HG02571 (cell line): ENCODE results near the gene PHLDA1.

Source experiments
- ATAC-seq: cut with Tn5 transposase; IDR thresholded peaks from one replicate; pipeline ENCODE4 v1.9.1; 2021; ENCODE audit warnings: mild to moderate bottlenecking, moderate library complexity; ENCODE audit not compliant: unreplicated experiment

PHLDA1 gene

DNA sequence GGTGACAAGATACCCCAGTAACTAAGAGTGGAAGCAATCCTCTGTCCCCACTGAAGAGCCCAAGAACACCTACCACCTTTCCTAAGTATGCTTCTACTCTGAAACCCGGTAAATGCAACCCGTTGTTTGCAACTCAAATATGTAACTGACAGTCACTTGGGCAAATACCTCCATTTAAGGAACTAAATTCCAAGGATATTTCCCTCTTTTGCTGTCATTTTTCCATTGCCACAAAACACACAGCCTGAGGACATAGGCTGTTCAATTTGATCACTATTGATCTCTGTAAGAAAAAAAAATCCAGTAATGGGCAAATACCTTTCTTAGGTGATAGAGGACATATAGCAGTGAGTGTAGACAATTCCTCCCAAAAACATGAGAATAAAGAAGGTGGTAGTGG is 6.6 kb upstream of the PHLDA1 start:
- ATAC-seq, result no peak

DNA sequence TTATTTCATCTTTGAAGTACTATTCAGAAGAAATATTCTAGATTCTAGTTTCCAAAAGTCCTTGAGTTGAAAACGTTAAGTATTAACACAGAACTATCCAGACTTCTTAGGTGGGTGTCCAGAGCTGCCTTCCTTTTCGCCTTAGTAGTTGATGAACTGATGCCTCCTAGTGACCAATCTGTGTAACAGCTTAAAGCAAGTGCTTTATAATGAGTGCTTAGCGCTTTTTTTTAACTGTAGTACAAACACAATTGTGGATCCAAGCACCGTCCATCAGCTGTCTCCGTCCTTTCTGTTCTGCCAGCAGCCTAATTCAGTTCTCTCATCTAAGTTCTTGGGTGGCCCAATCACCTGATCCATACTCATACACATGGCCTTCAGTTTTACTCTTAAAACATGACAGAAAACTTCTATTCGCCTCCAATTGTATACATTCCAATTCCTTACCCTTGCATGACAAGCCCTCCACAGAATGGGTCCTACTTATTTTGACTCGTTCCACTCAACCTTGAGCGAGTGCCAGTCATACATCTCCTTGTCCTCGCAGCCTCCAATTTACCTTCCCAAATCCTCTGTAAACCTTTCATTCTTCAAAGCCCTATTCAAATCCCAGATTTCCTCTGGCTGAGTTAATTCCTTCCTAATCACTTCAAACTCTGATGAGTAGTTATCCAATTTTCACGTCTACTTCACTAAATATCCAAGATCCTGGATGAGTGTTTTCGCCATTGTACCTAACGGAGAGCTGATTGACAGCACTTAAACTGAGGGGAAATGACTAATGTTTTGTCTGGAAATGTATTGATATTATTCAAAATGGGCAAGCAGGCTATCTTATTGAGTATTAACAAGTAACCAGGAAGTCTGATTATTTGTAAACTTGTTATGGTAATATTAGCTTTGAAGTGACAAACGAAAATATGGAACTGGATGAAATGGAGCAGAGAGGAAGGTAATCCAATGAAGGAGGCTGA is 5.8 kb upstream of the PHLDA1 start:
- peak; percentile 66 for ATAC-seq

DNA sequence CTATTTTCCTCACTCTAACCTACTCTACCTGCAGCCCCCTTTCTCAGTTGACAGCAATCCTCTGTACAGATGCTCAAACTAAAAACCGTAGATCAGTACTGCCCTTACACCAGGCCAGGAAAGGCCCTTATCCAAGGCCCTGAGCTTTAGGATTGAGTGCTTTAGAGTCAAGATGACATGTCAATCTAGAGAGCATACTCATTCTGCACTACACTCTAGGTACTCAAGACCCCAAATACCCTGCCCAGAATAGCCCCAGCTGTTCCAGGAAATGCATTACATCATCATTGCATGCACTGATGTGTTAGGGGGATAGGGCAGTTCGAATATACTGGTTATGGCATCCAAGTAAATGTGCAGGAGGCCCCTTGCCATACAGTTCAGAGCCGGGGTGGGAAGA is 3.5 kb upstream of the PHLDA1 start:
- ATAC-seq, result no peak

DNA sequence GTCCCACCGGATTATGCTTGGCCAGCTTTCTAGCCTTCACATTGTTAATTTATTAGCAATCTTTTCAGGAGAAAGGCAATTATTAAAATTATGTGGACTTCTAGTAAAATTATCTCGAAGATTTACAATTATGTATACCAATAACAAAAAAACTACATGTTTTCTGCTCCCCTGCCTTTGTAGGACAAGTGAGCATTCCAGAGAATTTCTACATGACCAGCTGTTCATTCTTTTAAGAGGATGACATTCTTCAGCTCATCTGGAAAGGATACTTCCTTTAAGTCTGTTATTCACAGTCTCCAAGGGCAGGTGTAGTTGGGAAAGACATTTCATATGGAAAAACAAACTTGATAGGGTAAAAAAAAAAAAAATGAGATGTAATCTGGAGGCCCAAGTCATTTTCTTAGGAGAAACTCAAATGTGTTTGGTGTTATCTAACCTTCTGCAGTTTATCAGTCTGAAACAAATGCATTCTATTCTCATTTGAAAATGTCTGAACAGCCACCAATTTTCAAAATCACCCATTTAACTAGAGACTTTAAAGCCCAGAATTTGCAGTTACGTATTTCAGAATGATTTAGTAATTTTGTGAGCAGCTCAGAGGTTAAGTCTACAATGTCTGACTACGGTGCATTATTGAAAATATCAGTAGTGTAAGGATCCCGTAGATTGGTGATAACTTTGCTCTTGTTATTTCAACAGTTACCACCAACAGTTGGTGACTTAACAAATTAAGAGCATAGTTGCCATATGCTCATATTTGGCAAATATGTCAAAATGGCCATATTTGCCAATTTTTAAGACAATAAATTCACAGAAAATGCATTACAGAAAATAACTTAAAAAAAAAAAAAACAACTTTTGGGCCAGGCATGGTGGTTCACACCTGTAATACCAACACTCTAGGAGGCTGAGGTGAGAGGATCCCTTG is 1.8 kb upstream of the PHLDA1 start:
- no peak for ATAC-seq

DNA sequence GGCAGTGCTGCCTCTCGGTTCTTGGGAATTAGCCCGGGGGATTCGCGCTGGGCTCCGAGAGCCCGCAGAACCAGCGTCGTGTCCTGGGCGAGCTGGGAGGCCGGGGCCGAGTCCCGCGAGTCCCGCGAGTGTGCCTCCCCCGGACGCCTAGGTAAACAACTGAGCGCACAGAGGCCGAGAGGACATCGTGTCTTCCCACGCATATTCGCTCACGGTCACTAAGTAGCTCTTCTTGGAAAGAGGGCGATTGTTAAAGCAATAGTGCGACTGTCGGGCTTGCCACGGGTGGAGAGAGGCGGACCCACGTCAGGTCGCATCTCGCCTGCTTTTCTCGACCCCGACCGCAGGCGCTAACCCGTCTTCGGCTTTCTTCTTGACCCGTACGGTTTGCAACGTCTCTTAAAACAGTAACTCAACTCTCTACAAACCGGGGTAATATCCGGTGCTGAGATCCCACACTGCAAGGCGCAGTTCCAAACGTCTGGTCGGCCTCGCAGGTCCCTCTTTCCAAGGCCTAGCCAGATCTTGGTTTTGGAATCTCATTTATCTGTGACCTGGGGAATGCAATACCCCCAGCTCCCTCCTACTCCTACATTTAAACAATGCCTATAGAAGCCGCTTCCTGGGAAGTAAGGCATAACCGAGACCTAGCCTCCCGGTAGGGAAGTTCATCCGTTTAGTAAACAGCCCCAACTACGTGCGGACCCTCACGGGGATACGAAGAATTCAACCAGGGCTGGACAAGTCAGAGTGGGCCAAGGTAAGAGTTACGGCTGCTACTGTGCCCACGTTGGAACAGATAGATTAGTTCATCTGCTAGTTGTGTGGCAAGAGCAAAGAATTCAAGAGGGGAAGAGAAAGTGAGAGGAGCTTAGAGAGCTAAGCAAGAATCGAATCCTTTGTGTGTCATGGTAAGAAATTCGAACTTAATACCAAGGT is 736 bp upstream of the PHLDA1 start:
- ATAC-seq, result peak; percentile 35

DNA sequence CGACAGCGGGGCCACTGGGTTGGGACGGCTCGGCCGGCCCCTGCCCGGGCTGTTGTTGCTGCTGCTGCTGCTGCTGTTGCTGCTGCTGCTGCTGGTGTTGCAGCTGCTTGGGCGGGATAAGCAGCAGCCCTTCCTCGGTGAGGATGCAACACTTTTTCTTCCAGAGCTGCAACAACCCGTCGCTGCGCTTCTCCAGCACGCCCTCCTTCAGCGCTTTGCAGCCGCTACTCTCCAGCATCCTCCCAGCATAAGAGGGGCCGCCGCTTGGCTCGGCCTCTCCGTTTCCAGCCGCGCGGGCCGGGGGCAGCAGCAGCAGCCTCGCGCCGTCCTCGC is 529 bp downstream of the PHLDA1 start:
- peak; percentile 7 for ATAC-seq

DNA sequence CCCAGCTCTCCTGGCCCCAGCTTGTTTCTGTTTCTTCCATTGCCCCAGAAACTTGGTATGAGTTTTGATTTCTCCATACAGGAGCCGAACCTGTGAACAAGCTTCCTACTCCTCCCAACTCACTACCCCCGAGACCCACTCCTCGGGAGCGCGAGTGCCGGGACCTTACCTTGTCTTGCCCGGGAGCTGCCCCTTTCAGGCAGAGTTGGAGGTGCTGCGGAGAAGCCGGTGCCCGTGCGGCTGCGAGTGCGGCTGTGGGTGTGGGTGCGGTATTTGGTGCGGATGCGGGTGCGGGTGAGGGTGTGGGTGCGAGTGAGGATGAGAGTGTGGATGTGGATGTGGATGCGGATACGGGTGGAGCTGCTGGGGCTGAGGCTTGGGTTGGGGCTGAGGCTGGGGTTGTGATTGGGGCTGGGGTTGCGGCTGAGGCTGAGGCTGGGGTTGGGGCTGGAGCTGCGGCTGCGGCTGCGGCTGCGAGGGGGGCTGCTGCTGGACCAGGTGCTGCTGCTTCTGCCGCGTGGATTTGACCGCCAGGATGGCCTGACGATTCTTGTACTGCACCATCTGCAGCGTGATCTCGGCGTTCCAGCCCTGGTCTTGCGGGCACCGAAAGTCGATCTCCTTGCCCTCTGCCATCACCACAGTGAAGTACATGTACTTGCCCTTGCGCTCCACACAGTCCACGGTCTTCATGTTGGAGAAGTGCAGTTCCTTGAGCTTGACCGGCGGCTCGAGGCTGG is 1.1 kb downstream of the PHLDA1 start:
- no peak for ATAC-seq

DNA sequence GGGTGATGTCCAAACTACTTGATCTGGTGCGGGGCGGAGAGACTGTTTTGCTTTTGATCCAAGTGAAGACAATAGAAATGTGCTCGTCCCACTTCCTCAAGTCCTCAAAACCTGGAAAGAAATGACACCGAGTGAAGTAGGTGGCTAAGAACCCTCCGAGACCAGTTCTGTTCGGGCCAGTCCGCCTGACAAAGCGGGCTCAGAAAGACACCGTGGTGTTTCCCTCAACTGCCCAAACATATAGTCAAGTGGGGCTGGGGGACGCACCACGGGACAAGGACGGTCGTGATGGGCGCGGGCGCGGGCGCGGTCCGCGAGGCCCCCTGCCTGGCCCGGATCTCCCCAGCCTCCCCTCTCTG is 1.6 kb downstream of the PHLDA1 start:
- no peak for ATAC-seq

DNA sequence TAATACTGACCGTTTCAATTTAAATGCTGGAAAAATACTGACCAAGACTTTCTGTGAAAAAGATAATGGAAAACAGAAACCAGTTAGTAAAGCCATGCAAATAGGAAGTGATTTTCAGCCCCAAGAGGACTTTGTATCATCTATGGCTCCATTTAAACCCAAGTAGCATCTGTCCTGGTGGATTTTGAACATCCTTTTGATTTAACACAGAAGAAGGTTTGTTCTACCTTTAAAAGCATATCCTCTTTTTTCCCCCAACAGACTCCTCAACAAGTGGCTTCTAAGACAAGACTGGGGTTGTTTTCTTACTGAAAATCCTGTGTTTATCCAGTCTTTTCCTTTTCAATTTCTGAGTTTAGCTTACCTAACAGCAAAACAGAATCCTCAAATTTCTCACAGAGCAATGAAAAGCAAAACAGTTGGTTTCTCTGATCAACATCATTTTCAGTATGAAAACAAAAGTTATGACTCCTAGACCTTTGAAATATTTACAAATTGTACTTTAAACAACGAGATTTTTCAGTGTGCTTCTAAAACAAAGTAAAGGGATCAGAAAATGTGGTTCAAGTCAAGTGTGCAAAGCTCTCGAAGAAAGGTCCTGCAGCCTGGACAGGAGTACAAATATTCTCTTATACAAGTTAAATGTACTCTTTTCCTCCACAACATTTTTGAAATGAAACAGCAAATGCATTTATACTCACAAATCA is 2.9 kb downstream of the PHLDA1 start:
- no peak for ATAC-seq

DNA sequence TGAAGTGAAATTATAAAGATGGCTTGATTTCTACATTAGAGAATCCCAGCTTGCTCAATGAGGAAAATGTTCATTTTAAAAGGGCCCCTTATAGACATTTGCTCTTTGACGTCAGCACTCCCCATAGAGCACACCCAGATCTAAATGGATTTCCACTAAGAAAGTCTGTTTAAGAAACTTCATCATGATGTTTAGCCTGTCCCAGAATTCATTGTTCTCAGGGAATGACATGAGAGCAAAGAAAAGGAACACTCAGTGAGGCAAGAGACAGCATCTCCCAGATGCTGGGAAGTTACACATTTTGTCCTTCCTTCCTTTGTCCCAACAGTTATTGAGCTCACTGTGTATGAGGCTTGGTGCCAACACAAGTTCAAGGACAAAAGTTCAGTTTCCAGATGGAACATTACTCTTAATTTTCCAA is 4.9 kb downstream of the PHLDA1 start:
- ATAC-seq, result no peak

DNA sequence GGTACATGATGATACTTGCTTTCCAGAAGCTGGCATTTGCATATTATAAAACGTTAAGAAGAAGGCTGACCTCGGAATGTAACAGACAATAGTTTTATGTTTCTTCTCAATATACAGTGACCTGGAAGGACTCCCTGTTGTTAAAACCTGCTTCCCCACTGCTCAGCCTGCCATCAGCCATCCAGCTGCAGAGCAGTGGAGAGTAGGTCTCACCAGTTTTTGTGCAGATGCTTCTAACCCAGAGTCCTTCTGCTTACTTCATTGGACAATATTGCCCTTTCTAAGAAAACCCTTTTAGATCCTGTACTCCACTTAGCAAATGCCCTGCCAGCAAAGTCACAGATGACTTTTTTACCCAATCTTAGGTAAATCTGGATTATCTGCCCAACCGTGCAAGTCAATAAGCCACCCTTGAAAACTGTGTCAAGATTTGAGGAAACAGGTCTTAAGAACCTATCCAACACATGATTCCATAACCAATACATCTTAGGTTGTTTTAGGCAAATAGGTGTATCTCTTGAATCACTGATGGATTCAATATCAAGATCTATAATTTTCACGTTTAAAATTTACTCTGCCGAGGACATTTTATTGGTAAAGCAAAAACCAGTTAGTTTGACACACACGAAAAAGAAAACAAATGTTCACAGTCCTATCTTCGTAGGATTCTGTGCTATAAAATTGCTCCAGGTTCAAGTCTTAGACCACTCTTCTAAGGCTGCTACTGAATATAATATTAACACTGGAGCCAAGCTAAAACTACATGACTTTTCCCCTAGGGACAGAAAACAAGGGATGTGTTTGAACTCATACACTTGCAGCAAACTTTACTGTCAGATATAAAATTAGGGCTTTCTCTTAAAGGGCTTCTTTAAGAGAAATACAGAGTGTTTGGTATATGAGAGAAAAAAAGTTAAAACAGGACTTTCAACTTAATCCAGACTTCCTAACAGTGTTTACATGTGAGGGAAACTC is 5.7 kb downstream of the PHLDA1 start:
- ATAC-seq, result no peak

DNA sequence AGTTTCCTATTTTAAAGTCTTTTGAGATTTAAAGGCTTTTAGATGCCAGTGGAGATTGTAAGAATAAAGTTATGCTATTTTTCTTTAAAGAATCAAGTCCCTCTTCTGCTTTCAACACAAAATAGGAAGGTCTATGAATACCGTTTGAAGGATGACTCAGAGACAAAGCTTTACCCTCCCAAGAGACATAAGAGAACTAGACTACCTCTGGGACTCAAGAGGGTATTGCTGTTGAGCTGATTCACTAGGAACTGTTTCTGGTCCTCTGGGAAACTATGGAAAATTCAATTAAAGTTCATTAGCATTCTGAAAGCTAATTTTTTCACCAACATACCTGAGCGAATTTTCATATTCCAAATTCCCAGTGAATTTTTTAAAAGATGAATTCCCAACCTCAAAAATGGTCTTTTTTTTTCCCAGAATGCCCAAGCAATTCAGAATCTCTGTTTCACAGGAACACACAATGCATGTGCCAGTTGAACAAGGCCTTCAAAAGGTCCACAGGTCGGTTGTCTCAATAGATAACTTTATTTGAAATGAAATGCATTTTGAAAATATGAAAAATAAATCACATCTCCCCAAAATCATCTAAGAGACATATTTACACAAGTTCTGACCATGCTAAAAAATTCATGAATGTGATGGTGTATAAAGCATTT is 6.5 kb downstream of the PHLDA1 start:
- no peak for ATAC-seq

DNA sequence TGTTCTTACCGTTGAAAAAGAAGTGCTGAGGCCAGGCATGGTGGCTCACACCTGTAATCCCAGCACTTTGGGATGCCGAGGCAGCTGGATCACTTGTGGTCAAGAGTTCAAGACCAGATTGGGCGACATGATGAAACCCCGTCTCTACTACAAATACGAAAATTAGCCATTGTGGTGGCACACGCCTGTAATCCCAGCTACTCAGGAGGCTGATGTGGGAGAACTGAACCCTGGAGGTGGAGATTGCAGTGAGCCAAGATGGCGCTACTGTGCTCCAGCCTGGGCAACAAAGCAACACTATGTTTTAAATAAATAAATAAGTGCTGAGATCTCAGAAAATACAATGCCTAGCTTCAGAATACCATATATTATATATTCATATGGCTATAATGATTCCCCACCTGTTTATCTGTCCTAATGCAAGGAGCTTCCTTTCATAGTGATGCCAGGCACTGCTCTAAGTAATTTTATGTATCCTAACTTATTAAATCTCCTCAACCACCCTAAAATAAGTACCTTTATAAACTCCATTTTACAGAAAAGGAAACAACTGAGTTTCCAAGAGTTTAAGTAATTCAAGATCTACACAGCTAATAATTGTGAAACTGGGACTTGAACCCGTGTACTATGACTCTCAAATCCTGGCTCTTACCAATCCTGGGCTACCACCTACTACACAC is 7.3 kb downstream of the PHLDA1 start:
- no peak for ATAC-seq

DNA sequence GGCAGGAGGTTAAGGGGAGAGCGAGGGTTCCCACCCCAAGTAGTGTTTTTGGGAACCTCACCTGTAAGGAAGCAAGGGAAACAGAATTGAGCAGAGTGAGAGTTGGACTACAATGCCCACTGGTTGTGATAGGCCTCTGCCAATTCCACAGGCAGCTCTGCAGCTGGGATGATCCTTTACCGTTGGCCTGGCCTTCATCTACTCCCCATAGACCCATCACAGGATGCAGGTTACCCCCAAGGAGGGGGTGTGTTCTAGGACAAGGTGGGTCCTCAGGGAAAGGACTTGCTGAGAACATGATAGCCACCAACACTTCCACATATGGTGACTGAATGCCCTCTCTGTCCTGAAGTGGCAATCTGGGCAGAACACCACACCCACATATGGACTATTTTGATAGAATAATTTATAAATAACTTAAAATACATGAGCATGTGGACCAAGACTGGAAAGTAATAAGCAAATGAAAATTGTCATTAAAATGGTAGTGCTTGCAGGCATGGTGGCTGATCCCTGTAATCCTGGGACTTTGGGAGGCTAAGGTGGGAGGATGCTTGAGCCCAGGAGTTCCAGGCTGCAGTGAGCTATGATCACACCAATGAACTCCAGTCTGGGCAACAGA is 8.4 kb downstream of the PHLDA1 start:
- no peak for ATAC-seq

DNA sequence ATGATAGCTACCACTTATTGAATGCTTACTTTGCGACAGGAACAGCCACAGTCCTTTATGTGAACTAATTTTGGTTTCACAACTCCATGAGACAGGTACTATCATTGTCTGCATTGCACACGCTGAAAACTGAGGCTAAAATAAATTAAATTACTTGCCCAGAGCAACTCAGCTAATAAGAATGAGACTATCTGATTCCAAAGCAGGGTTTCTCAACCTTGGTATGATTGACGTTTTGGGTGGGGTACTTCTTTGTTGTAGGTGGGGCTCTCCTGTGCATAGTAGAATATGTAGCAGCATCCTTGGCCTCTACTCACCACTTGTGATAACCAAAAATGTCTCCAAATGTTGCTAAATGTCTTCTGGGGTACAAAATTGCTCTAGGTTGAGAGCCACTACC is 9.1 kb downstream of the PHLDA1 start:
- no peak for ATAC-seq

DNA sequence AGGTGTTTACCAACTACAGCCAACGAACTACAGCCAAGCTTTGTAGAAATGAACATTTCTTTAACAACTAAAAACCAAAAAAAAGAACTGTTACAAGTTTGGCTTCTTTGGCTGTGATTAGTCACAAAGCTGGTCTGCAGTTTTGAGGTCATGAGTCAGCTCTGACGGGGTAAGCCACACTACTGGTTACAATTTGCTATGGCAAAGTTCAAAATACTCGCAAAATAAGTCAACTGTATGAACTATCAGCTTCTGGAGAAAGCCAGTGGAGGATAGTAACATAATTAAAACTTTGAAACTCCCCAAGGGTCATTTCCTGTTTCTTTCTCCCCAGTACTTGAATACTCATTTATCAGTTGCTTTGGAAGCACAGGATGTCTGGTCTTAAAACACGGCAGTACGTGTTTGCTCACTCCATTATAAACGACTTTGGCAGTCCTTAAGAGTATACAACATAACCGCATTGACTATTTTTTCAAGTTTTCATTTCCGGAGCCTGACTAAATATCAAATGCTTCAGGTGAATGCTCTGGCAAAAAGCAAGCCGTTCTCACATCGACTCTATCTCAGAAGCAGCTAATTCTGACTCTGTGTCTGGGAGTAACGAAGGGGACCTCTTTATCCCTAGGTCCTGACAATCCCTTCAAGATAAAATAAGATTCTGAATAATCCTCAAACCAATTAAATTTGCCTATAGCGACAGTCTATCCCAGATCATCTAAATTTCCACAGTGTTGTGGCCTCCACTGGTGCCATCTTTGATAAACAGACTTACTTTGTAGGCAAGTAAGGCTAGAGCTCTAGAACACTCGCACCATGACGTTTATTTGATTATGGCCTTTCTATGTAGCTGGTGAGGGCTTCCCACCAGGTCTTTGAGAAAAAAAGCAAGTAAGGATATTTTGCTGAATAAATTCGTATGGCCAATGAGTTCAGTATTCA is 10.6 kb downstream of the PHLDA1 start:
- no peak for ATAC-seq
